HL-60/S4 (cell line): ENCODE results near the gene CACNG3.
"Not testable (repeated sequence)": the region's sequence is repeated elsewhere in the genome, so short reads cannot be mapped to it uniquely, and the experiment has no call there.

Experiments used
- in situ Hi-C: fragments of 300-500 bp; cut with MboI; formaldehyde crosslinking; loops from 2 replicates; pipeline ENCODE4 v1.14.3; 2022; ENCODE audit warnings: low sequenced_read_pairs

Gene CACNG3

DNA sequence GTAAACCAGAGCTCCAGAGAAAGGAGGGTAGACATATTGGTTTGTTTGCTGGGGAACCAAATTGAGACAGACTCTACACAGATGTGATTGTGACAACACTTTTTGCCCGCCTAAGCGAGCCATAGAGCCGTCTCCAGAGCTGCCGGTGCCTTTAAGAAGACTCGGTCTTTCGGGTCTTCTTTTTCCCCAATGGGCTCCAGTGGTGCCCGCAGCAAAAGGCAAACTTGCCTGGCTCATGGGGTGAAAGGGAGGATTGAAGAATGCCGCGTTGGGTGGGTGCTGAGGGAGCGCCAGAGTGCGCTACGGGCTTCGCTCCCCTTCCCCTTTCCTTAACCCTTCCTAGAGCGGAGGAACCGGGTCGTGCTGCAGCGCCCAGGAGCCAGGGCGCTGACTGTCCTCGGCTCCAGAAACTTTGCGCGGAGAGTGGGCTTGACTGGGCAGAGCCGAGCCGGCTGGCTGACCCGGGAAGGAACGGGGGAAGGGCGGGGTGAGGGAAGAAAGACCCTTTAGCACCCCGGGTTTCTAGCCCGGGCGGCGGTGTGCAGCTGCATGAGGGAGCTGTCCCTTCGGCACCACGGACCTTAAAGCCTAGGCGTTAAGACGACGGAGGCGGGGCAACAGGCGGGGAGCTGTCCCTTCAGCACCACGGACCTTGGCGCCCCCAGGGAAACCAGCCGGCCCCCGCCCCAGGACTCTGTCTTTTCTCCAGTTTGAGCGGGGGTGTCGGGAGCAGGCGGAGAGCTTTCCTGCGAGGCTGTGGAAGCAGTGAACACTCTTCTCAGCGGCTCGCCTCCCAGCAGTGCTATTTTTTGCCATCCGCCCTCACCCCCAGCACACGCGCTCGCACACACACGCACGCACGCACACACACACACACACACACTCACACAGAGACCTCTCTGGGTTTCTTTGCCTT lies at the start of gene CACNG3:
CACNG3 (plus strand) TSS at position 880 of the 916 bp plus-strand sequence. CDS start 420 bp downstream, outside the sequence.
- in situ Hi-C loops: loop anchor here (25.0 kb wide), 1 partner anchor 518 kb away; no protein-coding TSS in a partner anchor

GRCh38 chr16:24206926-24207325 lies 49.2 kb upstream of the CACNG3 start:
- in situ Hi-C loops: no loop called here

DNA sequence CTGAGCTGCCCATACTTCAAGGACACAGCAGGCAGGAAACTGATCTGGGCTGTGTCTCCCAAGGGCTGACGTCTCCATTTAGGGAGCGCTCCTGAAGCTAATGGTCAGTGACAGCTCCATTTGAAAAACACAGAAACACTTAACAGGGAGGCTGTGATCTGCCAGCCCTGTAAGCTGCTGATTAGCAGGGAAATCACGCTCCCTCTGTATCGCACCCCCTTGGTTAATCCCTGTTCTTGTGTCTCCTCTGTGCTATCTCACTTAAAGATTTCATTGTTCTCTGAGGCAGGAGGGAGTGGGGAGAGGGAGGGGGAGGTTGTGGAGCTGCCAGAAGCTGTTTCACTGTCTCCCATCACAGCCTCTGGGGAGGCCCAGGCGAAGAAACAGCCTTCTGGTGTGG lies 47.4 kb upstream of the CACNG3 start:
- in situ Hi-C loops: no loop called here

- in situ Hi-C loops: no loop called here
These were observed 41.1 kb upstream of the CACNG3 start for GRCh38 chr16:24214992-24215391.

DNA sequence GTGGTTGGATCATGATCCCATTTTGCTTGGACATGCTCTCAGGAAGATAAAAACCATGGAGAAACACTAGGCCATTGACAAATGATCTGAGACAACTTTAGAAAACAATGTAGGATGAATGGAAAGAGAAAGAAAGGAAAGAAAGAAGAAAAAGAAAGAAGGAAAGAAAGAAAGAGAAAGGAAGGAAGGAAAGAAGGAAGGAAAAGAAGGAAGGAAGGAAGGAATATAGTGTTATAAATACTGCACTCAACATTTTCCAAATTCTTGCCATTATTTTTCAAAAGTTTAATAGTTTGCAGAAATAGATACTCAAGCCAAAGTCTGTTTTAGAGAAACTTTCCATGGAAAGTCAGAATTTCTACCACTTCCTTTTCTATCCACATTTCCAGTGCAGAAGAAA lies 39.2 kb upstream of the CACNG3 start:
- in situ Hi-C loops: no loop called here

DNA sequence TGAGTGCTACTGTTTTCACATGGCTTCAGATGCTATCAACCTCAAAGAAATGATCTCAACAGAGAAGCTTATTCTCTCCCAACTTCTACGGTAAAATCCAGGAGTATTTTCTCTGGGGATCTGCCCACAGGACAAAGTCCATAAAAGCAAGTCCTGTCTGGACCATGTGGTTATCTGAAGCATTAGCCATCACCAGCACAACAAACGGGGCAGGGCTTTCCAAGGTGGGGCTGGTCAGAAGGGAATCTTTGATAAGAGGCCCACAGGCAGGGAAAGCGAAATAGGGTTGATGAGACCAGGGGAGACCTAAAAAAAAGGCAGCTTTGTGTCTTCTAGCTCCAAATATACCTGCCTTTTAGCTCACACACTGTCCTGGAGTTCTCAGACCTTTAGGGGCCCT lies 38.7 kb upstream of the CACNG3 start:
- in situ Hi-C loops: no loop called here

DNA sequence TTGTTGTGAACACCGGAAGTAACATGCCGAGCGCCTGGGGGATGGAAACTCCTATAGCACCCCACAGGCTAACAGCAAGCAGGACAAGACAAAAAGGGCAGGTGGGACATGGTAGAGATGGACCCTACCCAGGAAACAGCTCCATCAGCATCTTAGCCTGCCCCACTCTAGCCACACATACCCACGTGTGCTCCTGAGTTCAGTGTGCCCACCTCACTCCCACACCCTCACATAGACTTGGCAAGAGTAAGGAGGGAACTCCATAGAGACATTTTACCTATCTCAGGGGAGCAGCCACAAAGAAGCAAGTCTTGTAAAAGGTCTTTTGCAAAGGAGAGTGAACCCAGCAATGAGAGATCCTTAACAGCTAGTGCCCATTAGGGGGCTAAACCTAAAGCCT lies 37.8 kb upstream of the CACNG3 start:
- in situ Hi-C loops: no loop called here

- in situ Hi-C loops: no loop called here
These were observed 34.9 kb upstream of the CACNG3 start for GRCh38 chr16:24221219-24221618.

GRCh38 chr16:24228514-24228913 lies 27.6 kb upstream of the CACNG3 start:
- in situ Hi-C loops: no loop called here

- in situ Hi-C loops: no loop called here
These were observed 23.2 kb upstream of the CACNG3 start for GRCh38 chr16:24232936-24233335.

DNA sequence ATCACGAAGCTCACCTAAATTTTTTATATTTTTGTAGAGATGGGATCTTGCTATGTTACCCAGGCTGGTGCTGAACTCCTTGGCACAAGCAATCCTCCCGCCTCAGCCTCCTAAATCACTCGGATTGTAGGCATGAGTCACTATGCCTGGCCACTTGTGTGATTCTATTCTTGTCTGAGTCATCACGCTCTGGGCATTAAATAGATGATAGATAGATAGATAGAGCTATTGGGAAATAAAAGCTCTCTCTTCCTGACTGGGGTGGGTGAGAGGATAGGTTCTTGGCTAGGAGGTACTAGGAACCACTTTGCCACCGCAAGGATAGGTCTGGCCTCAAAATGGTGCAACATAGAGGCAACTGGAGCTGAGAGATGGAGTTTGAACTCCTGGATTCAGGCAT lies 21.4 kb upstream of the CACNG3 start:
- in situ Hi-C loops: no loop called here

- in situ Hi-C loops: no loop called here
These were observed 20.3 kb upstream of the CACNG3 start for GRCh38 chr16:24235806-24236205.

DNA sequence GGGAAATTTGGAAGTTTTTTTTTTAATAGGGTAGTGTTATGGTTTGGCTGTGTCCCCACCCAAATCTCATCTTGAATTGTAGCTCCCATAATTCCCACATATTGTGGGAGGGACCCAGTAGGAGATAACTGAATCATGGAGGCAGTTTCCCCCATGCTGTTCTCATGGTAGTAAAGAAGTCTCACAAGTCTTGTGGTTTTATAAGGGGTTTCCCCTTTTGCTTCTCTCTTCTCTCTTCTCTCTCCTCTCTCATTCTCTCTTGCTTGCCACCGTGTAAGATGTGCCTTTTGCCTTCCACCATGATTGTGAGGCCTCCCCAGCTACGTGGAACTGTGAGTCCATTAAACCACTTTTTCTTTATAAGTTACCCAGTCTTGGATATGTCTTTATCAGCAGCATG lies 17.3 kb upstream of the CACNG3 start:
- in situ Hi-C loops: not testable (repeated sequence)

DNA sequence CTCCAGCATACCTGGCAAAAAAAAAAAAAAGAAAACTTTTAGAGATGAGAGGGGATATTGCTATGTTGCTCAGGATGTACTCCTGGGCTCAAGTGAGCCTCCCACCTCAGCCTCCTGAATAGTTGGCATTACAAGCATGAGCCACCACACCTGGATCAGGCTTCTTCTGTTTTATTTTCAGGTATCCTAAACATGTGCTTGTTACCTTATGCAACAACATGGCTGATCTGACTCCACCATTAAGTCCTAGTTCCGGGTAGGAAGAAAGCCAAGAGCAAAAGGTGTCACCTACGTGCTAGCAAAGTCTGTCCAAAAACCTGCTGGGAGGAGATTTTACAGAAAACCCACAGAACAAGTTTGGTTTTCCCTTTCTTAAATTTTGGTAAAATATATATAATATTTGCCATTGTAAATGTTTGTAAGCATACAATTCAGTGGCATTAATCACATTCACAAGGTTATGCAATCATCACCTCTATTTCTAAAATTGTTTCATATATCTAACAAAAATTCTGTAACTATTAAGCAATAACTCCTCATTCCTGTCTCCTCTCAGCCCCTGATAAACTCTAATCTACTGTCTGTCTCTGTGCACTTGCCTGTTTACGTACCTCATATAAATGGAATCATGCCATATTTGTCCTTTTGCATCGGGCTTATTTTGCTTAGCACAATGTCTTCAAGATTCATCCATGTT lies 9.1 kb upstream of the CACNG3 start:
- in situ Hi-C loops: no loop called here

DNA sequence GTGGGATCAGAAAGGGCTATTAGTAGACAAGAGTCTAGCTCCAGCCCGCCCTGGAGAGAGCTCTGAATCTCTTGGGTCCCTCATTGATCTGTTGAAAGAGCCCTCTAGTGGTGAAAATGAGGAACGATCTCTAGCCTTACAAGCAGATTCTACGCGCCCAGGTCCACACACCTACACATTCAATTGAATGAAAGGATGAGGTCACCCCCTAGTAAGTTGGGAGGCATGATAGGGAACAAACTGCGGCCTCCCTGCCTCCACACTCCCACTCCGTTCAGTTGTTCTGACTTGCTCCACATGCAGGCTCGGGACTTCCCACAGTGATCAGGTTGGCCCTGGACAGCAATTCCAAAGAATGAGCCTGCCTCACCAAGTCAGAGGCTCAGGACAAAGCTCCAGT lies 2.9 kb upstream of the CACNG3 start:
- in situ Hi-C loops: loop anchor here (25.0 kb wide), 1 partner anchor 516 kb away; no protein-coding TSS in a partner anchor

GRCh38 chr16:24257958-24258357 lies 1.8 kb downstream of the CACNG3 start:
- in situ Hi-C loops: loop anchor here (25.0 kb wide), 1 partner anchor 521 kb away; no protein-coding TSS in a partner anchor

DNA sequence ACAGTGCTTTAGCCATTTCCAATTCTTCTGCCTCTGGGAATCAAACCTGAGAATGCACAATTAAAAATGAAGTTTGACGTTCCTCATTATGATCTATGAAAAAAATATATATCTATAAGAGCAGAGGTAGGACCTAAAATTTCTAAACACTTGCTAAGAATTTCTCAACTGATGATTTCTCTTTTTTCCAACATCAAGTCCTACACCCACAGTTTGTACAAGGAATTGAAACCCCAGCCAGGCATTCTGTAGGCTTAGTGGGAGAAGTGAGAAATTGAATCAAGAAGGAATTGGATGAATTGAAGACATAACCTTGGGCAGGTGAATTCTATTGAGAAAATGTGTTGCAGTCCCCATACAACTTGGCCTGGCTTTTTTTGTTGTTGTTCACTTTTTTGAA lies 2.7 kb downstream of the CACNG3 start:
- in situ Hi-C loops: loop anchor here (25.0 kb wide), 1 partner anchor 521 kb away; no protein-coding TSS in a partner anchor

DNA sequence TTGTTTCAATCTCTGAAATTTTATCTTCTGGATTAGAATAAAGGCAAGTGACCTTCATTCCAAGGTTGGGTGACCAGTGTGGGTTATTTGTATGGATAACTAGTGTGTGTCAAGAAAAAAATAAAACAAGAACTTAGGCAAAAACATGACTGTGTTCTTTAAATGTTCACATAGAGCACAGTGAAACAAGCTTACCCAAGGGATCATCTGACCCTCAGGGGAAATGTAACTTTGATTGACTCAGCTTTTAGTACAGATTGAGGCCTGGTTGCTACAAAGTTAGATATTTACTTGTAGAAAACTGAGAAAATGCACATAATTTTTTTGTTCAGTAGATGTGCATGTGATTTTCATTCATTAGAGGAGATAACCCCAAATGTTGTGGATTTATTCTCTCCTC lies 6.7 kb downstream of the CACNG3 start:
- in situ Hi-C loops: loop anchor here (25.0 kb wide), 1 partner anchor 526 kb away; no protein-coding TSS in a partner anchor

DNA sequence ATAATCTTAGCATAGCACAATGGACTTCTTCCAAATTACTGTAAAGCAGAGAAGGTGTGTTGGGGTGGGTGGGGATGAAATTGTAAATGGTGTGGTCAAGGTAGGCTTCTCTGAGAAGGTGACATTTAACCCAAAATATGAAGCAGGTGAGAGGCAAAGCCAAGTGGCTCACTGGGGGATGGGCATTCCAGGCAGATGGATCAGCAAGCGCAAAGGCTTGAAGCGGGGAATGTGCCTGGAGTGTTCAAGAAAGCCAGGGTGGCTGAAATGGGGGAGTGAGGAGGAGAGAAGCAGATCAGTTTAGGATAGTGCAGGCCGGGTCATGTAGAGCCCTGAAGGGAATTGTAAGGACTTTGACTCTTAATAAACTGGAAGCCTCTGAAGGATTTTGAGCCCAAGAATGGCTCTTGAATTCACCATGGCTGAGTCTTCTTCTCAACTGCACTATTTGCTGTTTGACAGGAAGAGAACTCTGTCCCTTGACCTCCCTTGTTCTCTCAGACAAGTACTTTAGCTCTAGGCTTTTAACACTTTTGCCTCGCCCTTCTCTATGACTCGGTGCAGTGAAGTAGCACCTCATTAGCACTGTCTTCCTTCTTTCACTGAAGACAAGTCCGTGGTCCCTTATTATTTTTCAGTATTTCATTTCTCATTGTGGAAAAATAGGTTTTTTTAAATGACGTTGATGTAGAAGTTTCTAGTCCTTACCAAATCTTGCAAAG lies 14.7 kb downstream of the CACNG3 start:
- in situ Hi-C loops: loop anchor here (25.0 kb wide), 1 partner anchor 534 kb away; no protein-coding TSS in a partner anchor

GRCh38 chr16:24272379-24272778 lies 16.2 kb downstream of the CACNG3 start:
- in situ Hi-C loops: loop anchor here (25.0 kb wide), 1 partner anchor 535 kb away; no protein-coding TSS in a partner anchor
